ENCODE results near the gene S100A1.
A peak's percentile ranks its signal among the peaks of the same experiment; 100 is the strongest.
"Not testable (repeated sequence)": the region's sequence is repeated elsewhere in the genome, so short reads cannot be mapped to it uniquely, and the experiment has no call there.

S100A1 gene

GRCh38 chr1:153670859-153671627 is 42.8 kb downstream of the S100A1 start, which contains the start of gene ILF2:
Gene ILF2, minus strand, starts transcription at chr1:153670993. Its CDS starts 71 bp downstream, at chr1:153670922.
- Mint-ChIP-seq H3K9me3 (no peaks in the 10 kb centered on the region), H3K4me1 (peaks cover 8% of the 10 kb centered on the region), H3K4me3 (no peak within 1 kb of the TSS), H3K27ac (peak within 1 kb of the TSS; percentile 68), H3K27me3 (ENCODE audit: low read depth, poor library complexity) (no peaks in the 10 kb centered on the region), H3K36me3 (ENCODE audit: low read depth) (peaks cover 26% of the 10 kb centered on the region)
- peak; percentile 96 for DNase-seq
- no peak for TF ChIP-seq CTCF (IDR thresholded peaks at IDR 0.05)

- DNase-seq: peak; percentile 37
- not testable (repeated sequence) for H3K27me3 Mint-ChIP-seq (ENCODE audit: low read depth, poor library complexity); H3K4me3 Mint-ChIP-seq; H3K9me3 Mint-ChIP-seq; H3K4me1 Mint-ChIP-seq; H3K27ac Mint-ChIP-seq
- H3K36me3 Mint-ChIP-seq (ENCODE audit: low read depth): peaks cover 19% of the 10 kb centered on the region
Measured at GRCh38 chr1:153671628-153672353, 43.6 kb downstream of the S100A1 start.

GRCh38 chr1:153673511-153673910 is 45.3 kb downstream of the S100A1 start:
- peaks cover 13% of the 10 kb centered on the region for H3K4me1 Mint-ChIP-seq
- no peak for TF ChIP-seq CTCF (IDR thresholded peaks at IDR 0.05)
- H3K4me3 Mint-ChIP-seq: no peak overlapping the region
- no peak for DNase-seq
- peaks cover 14% of the 10 kb centered on the region for H3K27me3 Mint-ChIP-seq (ENCODE audit: low read depth, poor library complexity)
- H3K27ac Mint-ChIP-seq: no peak overlapping the region
- no peaks in the 10 kb centered on the region for H3K9me3 Mint-ChIP-seq
- peaks cover 2% of the 10 kb centered on the region for H3K36me3 Mint-ChIP-seq (ENCODE audit: low read depth)

GRCh38 chr1:153677718-153678518 is 49.7 kb downstream of the S100A1 start:
- H3K36me3 Mint-ChIP-seq (ENCODE audit: low read depth): no peaks in the 10 kb centered on the region
- peak overlapping the region; percentile 87 for H3K4me3 Mint-ChIP-seq
- no peak overlapping the region for H3K27ac Mint-ChIP-seq
- peak; percentile 93 for TF ChIP-seq CTCF (IDR thresholded peaks at IDR 0.05)
- H3K27me3 Mint-ChIP-seq (ENCODE audit: low read depth, poor library complexity): peaks cover 57% of the 10 kb centered on the region
- H3K9me3 Mint-ChIP-seq: no peaks in the 10 kb centered on the region
- DNase-seq: peak; percentile 69
- H3K4me1 Mint-ChIP-seq: peaks cover 28% of the 10 kb centered on the region

GRCh38 chr1:153678519-153679336 is 50.5 kb downstream of the S100A1 start, which contains the start of gene NPR1:
Gene NPR1, plus strand, starts transcription at chr1:153678688. Its CDS starts 421 bp downstream, at chr1:153679109.
- TF ChIP-seq CTCF (IDR thresholded peaks at IDR 0.05): no peak
- H3K4me3 Mint-ChIP-seq: peak within 1 kb of the TSS; percentile 87
- H3K4me1 Mint-ChIP-seq: peaks cover 30% of the 10 kb centered on the region
- no peak within 1 kb of the TSS for H3K27ac Mint-ChIP-seq
- peaks cover 61% of the 10 kb centered on the region for H3K27me3 Mint-ChIP-seq (ENCODE audit: low read depth, poor library complexity)
- no peaks in the 10 kb centered on the region for H3K36me3 Mint-ChIP-seq (ENCODE audit: low read depth)
- peak; percentile 55 for DNase-seq
- H3K9me3 Mint-ChIP-seq: no peaks in the 10 kb centered on the region

Data from nephron progenitor cell (in vitro differentiated cells).